IMR-90 (cell line): ENCODE data around the gene PRKACG. TPM values are rescaled to one million over a fixed set of nuclear protein-coding genes. Genes with fewer than 3 reads are reported as not detected.

Experiments used
- ATAC-seq: fragments of 200-7000 bp; cut with Tn5 transposase; 2 replicates; pipeline ENCODE4 v1.9.1; 2020; ENCODE audit warnings: low read depth, mild to moderate bottlenecking, moderate library complexity
- BruUV-seq: library from RNA; stranded (reverse); fragments of 400-500 nt; replicated peaks from 2 replicates; lab custom pipeline; 2021; lab: Mats Ljungman, UMichigan
- CTCF ChIA-PET: fragments of 300-600 bp; formaldehyde crosslinking; extraction: SDS; loops from one replicate; lab custom pipeline; 2021; ENCODE audit warnings: antibody characterized with exemption; lab: Yijun Ruan, JAX
- POLR2A ChIA-PET: fragments of 300-600 bp; sonication (Branson Sonifier 250); formaldehyde crosslinking; loops from one replicate; lab custom pipeline; 2022; ENCODE audit warnings: antibody characterized with exemption; ENCODE audit not compliant: unreplicated experiment; lab: Charles Lee
- DNase-seq: peaks from one replicate; pipeline ENCODE4 v3.0.0; 2013
- H2AFZ ChIP-seq: replicated peaks from 2 replicates; pipeline ENCODE3; 2013; ENCODE audit warnings: low read length, mild to moderate bottlenecking; ENCODE audit not compliant: poor library complexity
- H2AK5ac ChIP-seq: 2 replicates; pipeline ENCODE4 v1.6.1; 2013; ENCODE audit warnings: low read depth, low read length, inconsistent platforms
- H2AK9ac ChIP-seq: replicated peaks from 2 replicates; pipeline ENCODE3; 2013; ENCODE audit warnings: mild to moderate bottlenecking, low read depth, low read length, moderate library complexity; ENCODE audit not compliant: poor library complexity
- H2BK120ac ChIP-seq: 2 replicates; pipeline ENCODE4 v1.6.1; 2013; ENCODE audit warnings: low read depth, low read length, inconsistent platforms
- H2BK15ac ChIP-seq: 3 replicates; pipeline ENCODE4 v1.6.1; 2013; ENCODE audit warnings: low read depth, low read length, inconsistent platforms
- H2BK20ac ChIP-seq: 2 replicates; pipeline ENCODE4 v1.6.1; 2013; ENCODE audit warnings: low read depth, mild to moderate bottlenecking, inconsistent platforms, low read length, moderate library complexity
- H2BK5ac ChIP-seq: 2 replicates; pipeline ENCODE4 v1.6.1; 2013; ENCODE audit warnings: mild to moderate bottlenecking, low read depth, low read length, inconsistent platforms; ENCODE audit not compliant: poor library complexity, severe bottlenecking
- H3K14ac ChIP-seq: replicated peaks from 2 replicates; pipeline ENCODE4 v1.6.1; 2013; ENCODE audit warnings: low read depth, low read length, inconsistent platforms
- H3K18ac ChIP-seq: 2 replicates; pipeline ENCODE4 v1.6.1; 2013; ENCODE audit warnings: low read depth, low read length, control low read depth
- H3K23ac ChIP-seq: 2 replicates; pipeline ENCODE4 v1.6.1; 2013; ENCODE audit warnings: low read depth, low read length, inconsistent platforms
- H3K27ac ChIP-seq: 2 replicates; pipeline ENCODE4 v1.5.1; 2013; ENCODE audit warnings: mild to moderate bottlenecking, control low read depth, low read length; ENCODE audit not compliant: insufficient read depth
- H3K27me3 ChIP-seq: 2 replicates; pipeline ENCODE4 v1.6.1; 2013; ENCODE audit warnings: low read length; ENCODE audit not compliant: control insufficient read depth, insufficient read depth
- H3K36me3 ChIP-seq: 2 replicates; pipeline ENCODE4 v1.6.1; 2013; ENCODE audit warnings: low read length, mixed read lengths; ENCODE audit not compliant: control insufficient read depth, insufficient read depth
- H3K4ac ChIP-seq: 2 replicates; pipeline ENCODE4 v1.6.1; 2013; ENCODE audit warnings: low read depth, low read length, inconsistent platforms
- H3K4me1 ChIP-seq: 2 replicates; pipeline ENCODE4 v1.6.1; 2013; ENCODE audit warnings: low read length, mixed read lengths; ENCODE audit not compliant: control insufficient read depth, insufficient read depth
- H3K4me2 ChIP-seq: 2 replicates; pipeline ENCODE4 v1.6.1; 2013; ENCODE audit warnings: low read depth, mild to moderate bottlenecking, control low read depth, low read length, moderate library complexity
- H3K4me3 ChIP-seq: 2 replicates; pipeline ENCODE4 v1.5.1; 2013; ENCODE audit warnings: low read depth, mild to moderate bottlenecking, control low read depth, low read length, moderate library complexity; ENCODE audit not compliant: insufficient read depth
- H3K56ac ChIP-seq: 2 replicates; pipeline ENCODE4 v1.6.1; 2013; ENCODE audit warnings: low read length, inconsistent platforms; ENCODE audit not compliant: insufficient read depth; ENCODE audit errors: extremely low read depth
- H3K79me1 ChIP-seq, 2 experiments: 2 replicates each; pipeline ENCODE4 v1.6.1; 2013; ENCODE audit warnings: low read length in 2 of 2, inconsistent platforms in 1 of 2, low read depth in 1 of 2
- H3K9ac ChIP-seq: 2 replicates; pipeline ENCODE4 v1.6.1; 2013; ENCODE audit warnings: low read depth, low read length, control low read depth
- H3K9me1 ChIP-seq: 2 replicates; pipeline ENCODE4 v1.6.1; 2013; ENCODE audit warnings: low read length, inconsistent platforms; ENCODE audit not compliant: insufficient read depth
- H3K9me3 ChIP-seq: 2 replicates; pipeline ENCODE4 v1.6.1; 2013; ENCODE audit warnings: low read length; ENCODE audit not compliant: control insufficient read depth, insufficient read depth
- H4K20me1 ChIP-seq: 2 replicates; pipeline ENCODE4 v1.6.1; 2013; ENCODE audit warnings: low read length, inconsistent platforms; ENCODE audit not compliant: insufficient read depth
- H4K5ac ChIP-seq: 2 replicates; pipeline ENCODE4 v1.6.1; 2013; ENCODE audit warnings: mild to moderate bottlenecking, low read depth, low read length, control low read depth
- H4K8ac ChIP-seq, 2 experiments: 2 replicates each; pipeline ENCODE4 v1.6.1; 2013; ENCODE audit warnings: low read depth in 2 of 2, low read length in 2 of 2, control low read depth in 1 of 2, inconsistent platforms in 1 of 2
- H4K91ac ChIP-seq: 2 replicates; pipeline ENCODE4 v1.6.1; 2013; ENCODE audit warnings: low read depth, low read length, inconsistent platforms; ENCODE audit not compliant: insufficient read depth
- CTCF ChIP-seq: conservative IDR thresholded peaks from 2 replicates; pipeline ENCODE4 v1.5.1; 2012; ENCODE audit warnings: mild to moderate bottlenecking, low read depth, low read length, improper control_type of control experiment
- ELK1 ChIP-seq: fragments of 150-350 bp; IDR thresholded peaks from 2 replicates; pipeline ENCODE4 v1.6.1; 2016; ENCODE audit warnings: low read depth, mild to moderate bottlenecking, low read length, moderate library complexity, borderline replicate concordance
- FOS ChIP-seq: fragments of 150-350 bp; IDR thresholded peaks from 2 replicates; pipeline ENCODE4 v1.6.1; 2016; ENCODE audit warnings: low read depth, low read length
- MAZ ChIP-seq: IDR thresholded peaks from 2 replicates; pipeline ENCODE4 v1.6.1; 2012; ENCODE audit warnings: low read depth, mild to moderate bottlenecking, low read length, improper control_type of control experiment, moderate library complexity, borderline replicate concordance
- POLR2A ChIP-seq: IDR thresholded peaks from 2 replicates; pipeline ENCODE4 v1.6.1; 2012; ENCODE audit warnings: mild to moderate bottlenecking, low read depth, low read length
- RCOR1 ChIP-seq: IDR thresholded peaks from 2 replicates; pipeline ENCODE4 v1.6.1; 2012; ENCODE audit warnings: mild to moderate bottlenecking, low read length, improper control_type of control experiment; ENCODE audit not compliant: insufficient replicate concordance
- RFX5 ChIP-seq: IDR thresholded peaks from 2 replicates; pipeline ENCODE4 v1.8.0; 2012; ENCODE audit warnings: low read depth, mild to moderate bottlenecking, low read length, moderate library complexity
- USF2 ChIP-seq: fragments of 150-350 bp; IDR thresholded peaks from 2 replicates; pipeline ENCODE4 v1.6.1; 2017; ENCODE audit warnings: mild to moderate bottlenecking, antibody characterized with exemption, low read length, low read depth
- WGBS, 2 experiments: methylation state at CpG; one replicate each; pipeline versions ENCODE4 v1.1.5 to v1.1.7; 2013; ENCODE audit warnings: missing lambda C conversion rate in 2 of 2; ENCODE audit not compliant: insufficient read length in 1 of 2; ENCODE audit errors: extremely low coverage in 2 of 2; 5-methylcytosine and 5-hydroxymethylcytosine counted together
- dilution Hi-C: fragments of 300-500 bp; cut with HindIII; formaldehyde crosslinking; loops from one replicate; pipeline ENCODE4 v1.14.3; 2018; ENCODE audit warnings: low sequenced_read_pairs; ENCODE audit not compliant: unreplicated experiment
- in situ Hi-C: fragments of 300-500 bp; cut with MboI; formaldehyde crosslinking; loops from 3 replicates; pipeline ENCODE4 v1.14.3; 2019; ENCODE audit warnings: low sequenced_read_pairs, inconsistent platforms, mixed read lengths
- intact Hi-C: fragments of 100-400 bp; cut with micrococcal nuclease; formaldehyde crosslinking; loops from 2 replicates; pipeline ENCODE4 v1.10.0; 2022
- polyA plus RNA-seq, 3 experiments: library from polyadenylated mRNA; depleted of rRNA; stranded (reverse); fragments of >200 nt; gene quantifications; 2 replicates each; pipeline ENCODE4 v1.2.3, GENCODE V29; 2012; ENCODE audit warnings: low replicate concordance in 1 of 3
- total RNA-seq: library from RNA; depleted of rRNA; stranded (reverse); fragments of >200 nt; gene quantifications from 2 replicates; pipeline ENCODE4 v1.2.3, GENCODE V29; 2012

Gene PRKACG
- total and polyA plus RNA-seq, 2 of the 4 experiments (the other 2 are of a cell fraction), result not detected

- Histone ChIP-seq H3K4me1 (no peaks in the 10 kb centered on the region; the same call in 1 of the 2 replicates), H3K4me2 (no peak overlapping the region), H3K79me1 (no peaks in the 10 kb centered on the region), H3K27me3 (no peaks in the 10 kb centered on the region), H3K27ac (no peak overlapping the region), H2BK15ac (no peak overlapping the region), H4K91ac (no peak overlapping the region), H3K9me1 (no peaks in the 10 kb centered on the region), H2AFZ (no peak overlapping the region), H4K20me1 (no peaks in the 10 kb centered on the region), H3K4ac (no peak overlapping the region), H4K8ac (no peak overlapping the region), H3K56ac (no peak overlapping the region), H3K14ac (no peak overlapping the region), H3K18ac (no peak overlapping the region), H2BK20ac (no peak overlapping the region), H3K23ac (no peak overlapping the region), H3K9ac (no peak overlapping the region), H2AK5ac (no peak overlapping the region), H4K5ac (no peak overlapping the region), H2BK5ac (no peak overlapping the region), H2AK9ac (no peak overlapping the region), H3K9me3 (no peaks in the 10 kb centered on the region), H3K36me3 (no peaks in the 10 kb centered on the region), H2BK120ac (no peak overlapping the region), H3K4me3 (no peak overlapping the region)
- ChIA-PET POLR2A (no interaction called here), CTCF (no interaction called here)
- in situ Hi-C loops, result no loop called here
- dilution Hi-C loops, result no loop called here
- WGBS, 2 experiments, result no CpG with 5 or more reads among the region's 4 CpGs
- ATAC-seq, result no peak
- DNase-seq, result no peak
- no TSS peak for BruUV-seq
- TF ChIP-seq MAZ (no peak), FOS (no peak), RFX5 (no peak), CTCF (no peak), USF2 (no peak), ELK1 (no peak), RCOR1 (no peak), POLR2A (no peak)
- intact Hi-C loops, result no loop called here
Measured at GRCh38 chr9:68969538-68969937, 44.4 kb downstream of the PRKACG start.
